ENCODE data around the gene ZPLD1.

DNA sequence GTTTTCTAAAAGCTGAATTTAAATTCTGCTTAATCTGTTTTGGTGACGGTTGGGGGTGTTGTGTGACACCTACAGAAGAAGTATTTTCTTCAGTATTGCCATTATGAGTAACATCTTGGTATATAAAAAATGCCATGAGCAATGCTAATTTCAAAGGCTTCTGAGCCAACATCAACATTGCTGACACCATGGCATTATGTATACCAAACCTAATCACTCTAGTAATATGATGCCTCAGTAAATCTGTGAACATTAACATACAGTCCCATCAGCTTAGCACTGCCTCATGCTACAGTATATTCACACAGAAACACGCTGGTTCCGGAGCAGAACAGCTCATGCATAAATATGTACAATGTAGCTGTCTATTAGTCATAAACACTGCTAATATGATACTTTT is 75.8 kb downstream of the ZPLD1 start:
- TF ChIP-seq, protein P1, sequence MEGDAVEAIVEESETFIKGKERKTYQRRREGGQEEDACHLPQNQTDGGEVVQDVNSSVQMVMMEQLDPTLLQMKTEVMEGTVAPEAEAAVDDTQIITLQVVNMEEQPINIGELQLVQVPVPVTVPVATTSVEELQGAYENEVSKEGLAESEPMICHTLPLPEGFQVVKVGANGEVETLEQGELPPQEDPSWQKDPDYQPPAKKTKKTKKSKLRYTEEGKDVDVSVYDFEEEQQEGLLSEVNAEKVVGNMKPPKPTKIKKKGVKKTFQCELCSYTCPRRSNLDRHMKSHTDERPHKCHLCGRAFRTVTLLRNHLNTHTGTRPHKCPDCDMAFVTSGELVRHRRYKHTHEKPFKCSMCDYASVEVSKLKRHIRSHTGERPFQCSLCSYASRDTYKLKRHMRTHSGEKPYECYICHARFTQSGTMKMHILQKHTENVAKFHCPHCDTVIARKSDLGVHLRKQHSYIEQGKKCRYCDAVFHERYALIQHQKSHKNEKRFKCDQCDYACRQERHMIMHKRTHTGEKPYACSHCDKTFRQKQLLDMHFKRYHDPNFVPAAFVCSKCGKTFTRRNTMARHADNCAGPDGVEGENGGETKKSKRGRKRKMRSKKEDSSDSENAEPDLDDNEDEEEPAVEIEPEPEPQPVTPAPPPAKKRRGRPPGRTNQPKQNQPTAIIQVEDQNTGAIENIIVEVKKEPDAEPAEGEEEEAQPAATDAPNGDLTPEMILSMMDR (IDR thresholded peaks at IDR 0.05): no peak
- TF ChIP-seq EP300 (IDR thresholded peaks at IDR 0.05) (no peak), POLR2A (IDR thresholded peaks at IDR 0.05) (no peak)

All from ovary (tissue), 3 donors.